DMS114 treated with DMSO at 0.1 percent for 48 hours (cell line): ENCODE results near the gene CNGA3.

ENCODE experiments used
- DNase-seq: peaks from one replicate; lab custom pipeline; 2025; ENCODE audit not compliant: unreplicated experiment; lab: John Stamatoyannopoulos, UW

Gene CNGA3

GRCh38 chr2:98376996-98377395 is 30.7 kb downstream of the CNGA3 start:
- no peak for DNase-seq

- DNase-seq, result no peak
Measured at GRCh38 chr2:98377544-98377943, 31.3 kb downstream of the CNGA3 start.

GRCh38 chr2:98378196-98378595 is 31.9 kb downstream of the CNGA3 start:
- DNase-seq, result no peak

GRCh38 chr2:98378901-98379300 is 32.6 kb downstream of the CNGA3 start:
- no peak for DNase-seq

GRCh38 chr2:98379311-98380202 is 33.3 kb downstream of the CNGA3 start:
- no peak for DNase-seq

- DNase-seq, result no peak
Measured at GRCh38 chr2:98380203-98380535, 33.9 kb downstream of the CNGA3 start.

GRCh38 chr2:98381494-98381893 is 35.2 kb downstream of the CNGA3 start:
- no peak for DNase-seq

- no peak for DNase-seq
Measured at GRCh38 chr2:98382086-98382485, 35.8 kb downstream of the CNGA3 start.

- no peak for DNase-seq
Measured at GRCh38 chr2:98382739-98383138, 36.5 kb downstream of the CNGA3 start.

- DNase-seq, result no peak
Measured at GRCh38 chr2:98383166-98383565, 36.9 kb downstream of the CNGA3 start.

- DNase-seq, result peak; percentile 83
Measured at GRCh38 chr2:98385050-98385699, 38.9 kb downstream of the CNGA3 start.

GRCh38 chr2:98387478-98387877 is 41.2 kb downstream of the CNGA3 start:
- DNase-seq, result no peak

- DNase-seq, result no peak
Measured at GRCh38 chr2:98388081-98388480, 41.8 kb downstream of the CNGA3 start.

- no peak for DNase-seq
Measured at GRCh38 chr2:98388601-98389250, 42.5 kb downstream of the CNGA3 start.

- DNase-seq, result no peak
Measured at GRCh38 chr2:98389251-98389605, 43.0 kb downstream of the CNGA3 start.

GRCh38 chr2:98390571-98391476 is 44.6 kb downstream of the CNGA3 start:
- DNase-seq, result no peak

GRCh38 chr2:98391581-98392270 is 45.5 kb downstream of the CNGA3 start:
- DNase-seq, result no peak

- no peak for DNase-seq
Measured at GRCh38 chr2:98393354-98393753, 47.1 kb downstream of the CNGA3 start.

GRCh38 chr2:98394595-98395153 is 48.4 kb downstream of the CNGA3 start:
- DNase-seq, result no peak

GRCh38 chr2:98395977-98396376 is 49.7 kb downstream of the CNGA3 start:
- DNase-seq, result no peak
